Stimulated activated CD4-positive, alpha-beta T cell treated with anti-CD3 and anti-CD28 coated beads, TNF-alpha, amount 100 ng/mL, for 48 hours (primary cell): ENCODE results near the gene ALG9.

Experiments used
- DNase-seq, 3 donors: peaks; one replicate each; pipeline ENCODE4 v3.0.0-alpha.2; 2020; ENCODE audit warnings: low read depth in 3 of 3

ALG9 gene

GRCh38 chr11:111765984-111766833, 105.2 kb downstream of the ALG9 start, which contains the start of gene PPP2R1B:
Gene PPP2R1B, minus strand, starts transcription at chr11:111766389. Its CDS starts 28 bp downstream, at chr11:111766361.
- DNase-seq: peak; percentile 47 to 70 (median 55)

- DNase-seq: no peak
Observed at GRCh38 chr11:111765320-111765983, 105.9 kb downstream of the ALG9 start.

GRCh38 chr11:111764621-111765020, 106.8 kb downstream of the ALG9 start:
- no peak for DNase-seq

- no peak for DNase-seq
Observed at GRCh38 chr11:111762981-111763643, 108.3 kb downstream of the ALG9 start.

DNA sequence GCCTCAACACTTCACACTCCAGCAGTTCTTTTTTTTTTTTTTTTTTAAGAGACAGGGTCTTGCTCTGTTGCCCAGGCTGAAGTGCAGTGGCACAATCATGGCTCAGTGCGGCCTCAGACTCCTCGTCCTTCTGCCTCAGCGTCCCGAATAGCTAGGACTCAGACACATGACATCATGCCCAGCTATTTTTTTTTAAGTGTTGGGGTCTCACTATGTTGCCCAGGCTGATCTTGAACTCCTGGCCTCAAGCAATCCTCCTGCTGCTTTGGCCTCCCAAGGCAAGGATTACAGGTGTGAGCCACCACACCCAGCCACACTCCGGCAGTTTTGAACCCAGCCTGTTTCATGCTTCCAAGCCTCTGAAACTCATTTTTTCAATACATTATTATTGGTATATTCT, 108.9 kb downstream of the ALG9 start:
- no peak for DNase-seq

GRCh38 chr11:111761036-111761435, 110.3 kb downstream of the ALG9 start:
- no peak for DNase-seq

DNA sequence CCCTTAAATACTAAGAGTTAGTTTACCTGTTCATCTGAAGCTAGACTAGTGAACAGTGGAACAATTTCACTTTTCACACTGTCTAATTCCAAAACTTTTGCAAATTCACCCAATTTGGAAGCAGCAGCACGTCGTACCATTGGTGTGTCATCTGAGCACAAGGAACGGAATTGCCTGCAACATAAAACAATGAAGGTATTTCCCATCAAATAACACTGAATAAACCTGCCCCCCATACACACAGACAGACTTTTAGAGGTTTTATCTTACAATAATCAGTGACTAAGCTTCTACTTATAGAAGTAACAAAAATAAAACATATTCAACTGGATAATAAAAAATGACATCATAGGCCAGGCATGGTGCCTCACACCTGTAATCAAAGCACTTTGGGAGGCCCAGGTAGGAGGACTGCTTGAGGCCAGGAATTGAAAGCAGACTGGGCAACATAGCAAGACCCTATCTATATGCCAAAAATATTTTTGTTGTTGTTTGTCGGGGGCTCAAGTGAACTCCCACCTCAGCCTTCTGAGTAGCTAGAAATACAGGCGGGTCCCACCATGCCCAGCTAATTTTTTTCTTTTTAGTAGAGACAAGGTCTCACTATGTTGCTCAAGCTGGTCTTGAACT, 111.5 kb downstream of the ALG9 start:
- DNase-seq: no peak

DNA sequence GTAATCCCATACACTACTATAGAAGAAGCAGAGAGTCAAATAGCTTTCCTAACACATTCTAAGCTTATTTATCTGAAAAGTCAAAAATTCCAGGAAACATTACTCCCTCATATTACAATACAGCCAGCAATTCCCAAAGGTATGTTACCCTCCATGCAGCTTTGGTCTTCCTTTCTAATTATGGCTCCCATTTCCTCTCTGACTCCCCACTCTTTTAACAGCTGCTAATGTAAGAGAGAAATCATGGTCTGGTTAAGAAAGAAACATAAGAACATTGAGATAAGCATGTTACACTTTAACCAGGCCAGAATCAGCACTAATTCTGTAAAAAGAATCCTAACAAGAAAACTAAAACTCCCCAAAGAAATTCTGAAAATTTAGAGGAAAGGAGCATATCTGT, 112.0 kb downstream of the ALG9 start:
- no peak for DNase-seq

- DNase-seq: no peak
Observed at GRCh38 chr11:111756097-111756496, 115.3 kb downstream of the ALG9 start.

GRCh38 chr11:111749646-111750045, 121.7 kb downstream of the ALG9 start:
- DNase-seq: no peak

GRCh38 chr11:111748035-111748804, 123.2 kb downstream of the ALG9 start:
- no peak for DNase-seq

GRCh38 chr11:111745719-111746504, 125.5 kb downstream of the ALG9 start:
- no peak for DNase-seq

GRCh38 chr11:111743700-111744099, 127.7 kb downstream of the ALG9 start:
- DNase-seq: no peak

GRCh38 chr11:111741751-111742150, 129.6 kb downstream of the ALG9 start:
- no peak for DNase-seq

DNA sequence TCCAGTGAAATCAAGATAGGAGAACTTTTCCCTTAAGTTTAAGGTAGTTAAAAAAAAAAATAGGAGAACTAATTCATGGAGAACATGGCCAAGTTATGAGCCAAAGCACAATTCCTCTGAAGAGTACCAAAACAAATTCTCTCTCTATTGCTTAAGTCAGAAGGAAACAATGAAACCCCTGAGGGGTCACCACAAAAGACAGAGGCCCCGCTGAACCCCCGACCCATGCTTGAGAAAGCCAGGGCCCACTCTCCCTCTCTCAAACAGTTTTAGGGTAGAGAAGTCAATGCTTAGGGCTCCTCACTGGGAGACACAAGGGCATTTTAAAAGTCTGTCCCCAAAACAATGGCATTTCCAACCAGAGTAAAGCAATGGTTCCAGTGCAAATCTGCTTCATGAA, 132.1 kb downstream of the ALG9 start:
- no peak for DNase-seq

DNA sequence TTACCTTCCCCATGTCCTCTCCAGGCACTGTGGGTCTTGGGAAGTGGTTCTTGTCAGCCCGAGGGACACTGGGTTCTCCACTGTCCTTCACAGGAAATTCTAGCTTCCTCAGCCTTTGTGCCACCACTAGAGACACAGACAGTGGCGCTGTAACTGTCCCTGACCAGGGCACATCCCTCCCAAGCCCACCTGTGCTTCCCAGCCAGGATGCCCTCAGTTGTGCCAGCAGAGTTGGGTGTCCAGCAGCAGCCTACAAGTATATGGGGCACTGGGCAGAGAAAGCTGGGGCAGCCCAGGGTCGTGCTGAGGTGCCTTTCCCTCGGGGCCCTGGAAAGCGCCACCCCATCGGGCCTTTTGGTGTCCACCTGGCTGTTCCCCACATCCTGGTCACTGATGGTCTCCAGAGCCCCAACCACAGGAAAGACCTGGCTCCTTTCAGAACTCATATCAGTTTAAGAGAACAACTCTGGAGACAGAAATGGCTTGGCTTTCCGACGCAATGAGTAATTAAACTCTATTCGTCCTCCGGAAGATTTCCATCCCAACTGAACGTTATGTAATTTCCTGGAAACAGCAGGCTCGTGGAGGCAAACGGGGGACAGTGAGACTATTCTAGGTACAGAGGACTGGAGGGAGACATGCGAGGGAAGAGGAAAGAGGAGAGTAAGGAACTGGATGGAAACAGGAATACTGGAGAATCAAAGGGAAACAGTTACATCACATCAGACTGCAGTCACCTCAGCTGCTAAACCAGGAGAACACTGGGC, 133.8 kb downstream of the ALG9 start:
- DNase-seq: no peak

- DNase-seq: no peak
Observed at GRCh38 chr11:111736621-111737443, 134.5 kb downstream of the ALG9 start.
